GM13977 (cell line): ENCODE measurements around the gene MIS18A.
A peak's percentile ranks its signal among the peaks of the same experiment; 100 is the strongest.
"Not testable (repeated sequence)": the region's sequence is repeated elsewhere in the genome, so short reads cannot be mapped to it uniquely, and the experiment has no call there.

Experiments
- DNase-seq: peaks from one replicate; pipeline ENCODE4 v3.0.0; 2012; ENCODE audit warnings: low spot score
- CTCF ChIP-seq: IDR thresholded peaks from 2 replicates; pipeline ENCODE4 v1.5.1; 2012; ENCODE audit warnings: mild to moderate bottlenecking, control low read depth; ENCODE audit not compliant: insufficient read depth; ENCODE audit errors: extremely low read depth, missing control alignments
- in situ Hi-C: fragments of 300-500 bp; cut with MboI; formaldehyde crosslinking; loops from one replicate; pipeline ENCODE4 v1.12.0; 2022; ENCODE audit warnings: low sequenced_read_pairs, low pct_unique_long_range_greater_than_20kb, mixed read lengths, inconsistent platforms; ENCODE audit not compliant: unreplicated experiment

The MIS18A gene

GRCh38 chr21:32261929-32262328 is 16.9 kb downstream of the MIS18A start:
- DNase-seq, result no peak
- TF ChIP-seq CTCF, result no peak
- in situ Hi-C loops, result no loop called here

GRCh38 chr21:32260130-32260529 is 18.7 kb downstream of the MIS18A start:
- TF ChIP-seq CTCF, result no peak
- in situ Hi-C loops, result no loop called here
- no peak for DNase-seq

DNA sequence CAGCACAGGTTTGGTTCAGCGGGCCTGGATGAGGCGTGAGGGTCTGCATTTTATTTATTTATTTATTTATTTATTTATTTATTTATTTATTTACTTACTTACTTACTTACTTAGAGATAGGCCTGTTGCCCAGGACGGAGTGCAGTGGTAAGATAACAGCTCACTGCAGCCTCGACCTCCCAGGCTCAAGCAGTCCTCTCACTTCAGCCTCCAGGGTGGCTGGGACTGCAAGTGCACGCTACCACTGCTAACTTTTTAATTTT is 20.1 kb downstream of the MIS18A start:
- DNase-seq, in situ Hi-C loops: not testable (repeated sequence)

- DNase-seq, result peak; percentile 72
- peak; percentile 82 for TF ChIP-seq CTCF
- in situ Hi-C loops, result no loop called here
These were observed 20.7 kb downstream of the MIS18A start for GRCh38 chr21:32257962-32258785.

DNA sequence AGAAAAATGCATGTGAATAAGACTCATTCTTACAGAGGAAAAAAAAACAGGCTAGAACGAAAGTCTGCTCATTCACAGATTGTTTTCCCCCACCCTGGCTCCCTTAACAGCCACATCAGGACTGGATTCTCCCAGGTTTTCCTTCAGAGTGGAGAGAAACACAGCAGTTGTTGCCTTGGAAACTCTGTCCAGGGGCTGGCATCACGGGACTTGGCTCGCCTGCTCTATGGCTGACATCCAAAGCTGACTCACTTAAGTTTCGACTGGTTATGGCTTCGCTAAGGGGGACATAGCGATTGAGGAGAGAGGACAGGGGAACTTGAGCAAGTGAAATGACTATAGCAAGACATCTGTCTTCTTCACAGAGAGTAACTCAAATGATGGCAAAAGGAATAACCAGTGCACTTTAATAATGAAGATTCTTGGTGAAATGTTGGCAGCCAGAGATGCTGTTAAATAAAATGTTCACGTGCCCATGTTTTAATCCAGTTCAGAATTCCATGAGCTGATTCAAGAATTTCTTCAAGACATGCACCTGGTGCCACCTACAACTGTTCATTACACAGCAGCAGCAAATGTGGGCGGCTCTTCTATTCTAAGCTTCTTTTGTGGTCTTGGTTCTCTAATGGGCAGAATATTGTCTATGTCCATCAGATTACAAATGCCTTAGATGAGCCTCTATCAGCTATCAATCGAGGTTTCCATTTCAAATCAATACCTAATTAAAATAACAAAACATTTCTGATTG is 21.8 kb downstream of the MIS18A start:
- in situ Hi-C loops, result no loop called here
- TF ChIP-seq CTCF, result no peak

DNA sequence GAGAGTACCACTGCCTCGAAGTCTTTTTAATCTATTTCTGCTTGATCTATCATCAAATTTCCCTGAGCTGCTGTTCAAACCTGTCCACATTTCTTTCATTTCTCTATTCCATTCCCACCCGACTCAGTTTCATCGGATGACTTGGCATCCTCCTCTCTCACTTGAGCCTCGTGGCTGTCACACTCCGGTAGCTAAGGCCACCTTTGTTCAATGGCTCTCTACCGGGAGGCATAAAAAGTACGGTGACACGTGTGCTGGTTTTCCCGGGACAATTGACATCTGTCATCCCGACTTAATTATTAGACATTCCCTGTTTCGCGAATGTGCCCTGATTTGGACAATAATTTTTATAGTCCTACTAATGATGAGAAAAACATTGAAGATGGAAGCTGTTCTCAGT is 22.6 kb downstream of the MIS18A start:
- DNase-seq, result no peak
- no peak for TF ChIP-seq CTCF
- in situ Hi-C loops, result no loop called here

More for the DNA sequence above, 21.8 kb downstream of the MIS18A start:
- DNase-seq, result no peak

DNA sequence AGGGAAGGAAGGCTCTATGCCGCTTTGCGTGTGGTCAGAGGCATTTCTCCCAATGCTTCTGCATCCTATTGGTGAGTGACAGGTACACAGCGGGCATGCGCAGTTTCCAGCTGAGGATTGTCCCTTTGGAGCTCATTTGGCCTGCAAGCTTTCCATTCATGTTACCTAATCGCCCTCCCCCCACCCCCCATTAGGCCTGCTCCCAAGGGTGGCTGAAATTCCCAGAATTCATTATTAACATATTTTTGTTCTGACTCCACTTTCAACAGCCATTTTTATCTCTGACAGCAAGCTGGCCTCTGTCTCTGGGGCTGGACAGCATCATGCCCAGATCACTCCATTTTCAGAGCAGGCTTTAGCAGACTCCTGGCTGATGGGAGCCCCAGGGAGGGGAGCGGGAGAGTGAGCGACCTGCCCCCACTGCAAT is 25.6 kb downstream of the MIS18A start:
- DNase-seq, result no peak
- no peak for TF ChIP-seq CTCF
- in situ Hi-C loops, result no loop called here
